ENCODE measurements around the gene PRDM2.
A peak's percentile ranks its signal among the peaks of the same experiment; 100 is the strongest.
"Not testable (repeated sequence)": the region's sequence is repeated elsewhere in the genome, so short reads cannot be mapped to it uniquely, and the experiment has no call there.

PRDM2 gene

GRCh38 chr1:13707164-13707563, 7.2 kb downstream of the PRDM2 start:
- DNase-seq (ENCODE audit: low spot score): no peak
- H3K27ac Mint-ChIP-seq: no peak overlapping the region
- no peak overlapping the region for H3K4me3 Mint-ChIP-seq
- H3K9me3 Mint-ChIP-seq: no peaks in the 10 kb centered on the region
- peaks cover 23% of the 10 kb centered on the region for H3K4me1 Mint-ChIP-seq (ENCODE audit: low read depth)
- peaks cover 3% of the 10 kb centered on the region for H3K36me3 Mint-ChIP-seq (ENCODE audit: low read depth)
- H3K27me3 Mint-ChIP-seq (ENCODE audit: low read depth): no peaks in the 10 kb centered on the region

GRCh38 chr1:13708380-13708982, 8.5 kb downstream of the PRDM2 start:
- no peaks in the 10 kb centered on the region for H3K9me3 Mint-ChIP-seq
- H3K27me3 Mint-ChIP-seq (ENCODE audit: low read depth): no peaks in the 10 kb centered on the region
- no peak for DNase-seq (ENCODE audit: low spot score)
- peaks cover 23% of the 10 kb centered on the region for H3K4me1 Mint-ChIP-seq (ENCODE audit: low read depth)
- H3K36me3 Mint-ChIP-seq (ENCODE audit: low read depth): peaks cover 3% of the 10 kb centered on the region
- no peak overlapping the region for H3K27ac Mint-ChIP-seq
- no peak overlapping the region for H3K4me3 Mint-ChIP-seq

- no peaks in the 10 kb centered on the region for H3K27me3 Mint-ChIP-seq (ENCODE audit: low read depth)
- no peaks in the 10 kb centered on the region for H3K9me3 Mint-ChIP-seq
- H3K27ac Mint-ChIP-seq: no peak overlapping the region
- H3K4me3 Mint-ChIP-seq: no peak overlapping the region
- DNase-seq (ENCODE audit: low spot score): no peak
- peaks cover 18% of the 10 kb centered on the region for H3K4me1 Mint-ChIP-seq (ENCODE audit: low read depth)
- peaks cover 3% of the 10 kb centered on the region for H3K36me3 Mint-ChIP-seq (ENCODE audit: low read depth)
These were observed 10.1 kb downstream of the PRDM2 start for GRCh38 chr1:13710086-13710485.

- H3K27me3 Mint-ChIP-seq (ENCODE audit: low read depth): no peaks in the 10 kb centered on the region
- peaks cover 7% of the 10 kb centered on the region for H3K4me1 Mint-ChIP-seq (ENCODE audit: low read depth)
- H3K27ac Mint-ChIP-seq: no peak overlapping the region
- no peak for DNase-seq (ENCODE audit: low spot score)
- peaks cover 4% of the 10 kb centered on the region for H3K36me3 Mint-ChIP-seq (ENCODE audit: low read depth)
- no peaks in the 10 kb centered on the region for H3K9me3 Mint-ChIP-seq
- H3K4me3 Mint-ChIP-seq: no peak overlapping the region
These were observed 14.9 kb downstream of the PRDM2 start for GRCh38 chr1:13714851-13715250.

GRCh38 chr1:13715616-13716287, 15.8 kb downstream of the PRDM2 start:
- not testable (repeated sequence) for H3K27me3 Mint-ChIP-seq (ENCODE audit: low read depth); H3K36me3 Mint-ChIP-seq (ENCODE audit: low read depth); H3K9me3 Mint-ChIP-seq; H3K4me3 Mint-ChIP-seq; H3K27ac Mint-ChIP-seq; DNase-seq (ENCODE audit: low spot score); H3K4me1 Mint-ChIP-seq (ENCODE audit: low read depth)

- no peak overlapping the region for H3K4me3 Mint-ChIP-seq
- H3K27me3 Mint-ChIP-seq (ENCODE audit: low read depth): no peaks in the 10 kb centered on the region
- H3K9me3 Mint-ChIP-seq: no peaks in the 10 kb centered on the region
- no peak for DNase-seq (ENCODE audit: low spot score)
- peaks cover 12% of the 10 kb centered on the region for H3K4me1 Mint-ChIP-seq (ENCODE audit: low read depth)
- no peak overlapping the region for H3K27ac Mint-ChIP-seq
- H3K36me3 Mint-ChIP-seq (ENCODE audit: low read depth): no peaks in the 10 kb centered on the region
These were observed 22.9 kb downstream of the PRDM2 start for GRCh38 chr1:13722808-13723360.

GRCh38 chr1:13723810-13724209, 23.8 kb downstream of the PRDM2 start:
- H3K27me3 Mint-ChIP-seq (ENCODE audit: low read depth): no peaks in the 10 kb centered on the region
- no peaks in the 10 kb centered on the region for H3K36me3 Mint-ChIP-seq (ENCODE audit: low read depth)
- H3K4me3 Mint-ChIP-seq: no peak overlapping the region
- no peak for DNase-seq (ENCODE audit: low spot score)
- H3K9me3 Mint-ChIP-seq: no peaks in the 10 kb centered on the region
- peaks cover 12% of the 10 kb centered on the region for H3K4me1 Mint-ChIP-seq (ENCODE audit: low read depth)
- H3K27ac Mint-ChIP-seq: no peak overlapping the region

GRCh38 chr1:13725714-13726175, 25.8 kb downstream of the PRDM2 start:
- peaks cover 26% of the 10 kb centered on the region for H3K4me1 Mint-ChIP-seq (ENCODE audit: low read depth)
- H3K36me3 Mint-ChIP-seq (ENCODE audit: low read depth): no peaks in the 10 kb centered on the region
- H3K9me3 Mint-ChIP-seq: no peaks in the 10 kb centered on the region
- H3K4me3 Mint-ChIP-seq: no peak overlapping the region
- peak; percentile 15 for DNase-seq (ENCODE audit: low spot score)
- H3K27me3 Mint-ChIP-seq (ENCODE audit: low read depth): no peaks in the 10 kb centered on the region
- H3K27ac Mint-ChIP-seq: no peak overlapping the region

- no peak for DNase-seq (ENCODE audit: low spot score)
These were observed 28.2 kb downstream of the PRDM2 start for GRCh38 chr1:13728091-13728715.

GRCh38 chr1:13730291-13730690, 30.3 kb downstream of the PRDM2 start:
- no peak for DNase-seq (ENCODE audit: low spot score)
- Mint-ChIP-seq H3K27me3 (ENCODE audit: low read depth) (no peaks in the 10 kb centered on the region), H3K9me3 (no peaks in the 10 kb centered on the region), H3K27ac (peak overlapping the region; percentile 97), H3K4me1 (ENCODE audit: low read depth) (peaks cover 56% of the 10 kb centered on the region), H3K4me3 (peak overlapping the region; percentile 83), H3K36me3 (ENCODE audit: low read depth) (peaks cover 12% of the 10 kb centered on the region)

More at GRCh38 chr1:13728091-13728715, 28.2 kb downstream of the PRDM2 start:
- Mint-ChIP-seq H3K27me3 (ENCODE audit: low read depth) (no peaks in the 10 kb centered on the region), H3K4me1 (ENCODE audit: low read depth) (peaks cover 46% of the 10 kb centered on the region), H3K36me3 (ENCODE audit: low read depth) (peaks cover 8% of the 10 kb centered on the region), H3K9me3 (no peaks in the 10 kb centered on the region), H3K4me3 (no peak overlapping the region), H3K27ac (no peak overlapping the region)

- Mint-ChIP-seq H3K27me3 (ENCODE audit: low read depth) (no peaks in the 10 kb centered on the region), H3K9me3 (no peaks in the 10 kb centered on the region), H3K4me3 (peak overlapping the region; percentile 83), H3K36me3 (ENCODE audit: low read depth) (peaks cover 12% of the 10 kb centered on the region), H3K4me1 (ENCODE audit: low read depth) (peaks cover 53% of the 10 kb centered on the region), H3K27ac (peak overlapping the region; percentile 97)
- peak; percentile 83 for DNase-seq (ENCODE audit: low spot score)
These were observed 30.9 kb downstream of the PRDM2 start for GRCh38 chr1:13730751-13731482.

GRCh38 chr1:13731897-13732296, 31.9 kb downstream of the PRDM2 start:
- no peak for DNase-seq (ENCODE audit: low spot score)
- peak overlapping the region; percentile 83 for H3K4me3 Mint-ChIP-seq
- peaks cover 12% of the 10 kb centered on the region for H3K36me3 Mint-ChIP-seq (ENCODE audit: low read depth)
- no peaks in the 10 kb centered on the region for H3K9me3 Mint-ChIP-seq
- H3K4me1 Mint-ChIP-seq (ENCODE audit: low read depth): peaks cover 48% of the 10 kb centered on the region
- peak overlapping the region; percentile 97 for H3K27ac Mint-ChIP-seq
- H3K27me3 Mint-ChIP-seq (ENCODE audit: low read depth): no peaks in the 10 kb centered on the region

GRCh38 chr1:13732971-13733667, 33.1 kb downstream of the PRDM2 start:
- Mint-ChIP-seq H3K9me3 (no peaks in the 10 kb centered on the region), H3K36me3 (ENCODE audit: low read depth) (peaks cover 12% of the 10 kb centered on the region), H3K27me3 (ENCODE audit: low read depth) (no peaks in the 10 kb centered on the region), H3K4me1 (ENCODE audit: low read depth) (peaks cover 52% of the 10 kb centered on the region), H3K27ac (peak overlapping the region; percentile 97), H3K4me3 (peak overlapping the region; percentile 69)
- no peak for DNase-seq (ENCODE audit: low spot score)
